ENCODE results near the gene PCBP3.

Gene PCBP3

GRCh38 chr21:45934085-45934484, 290.6 kb downstream of the PCBP3 start:
- H3K4me3 ChIP-seq (ENCODE audit: control insufficient read depth in 1 of 7, extremely low read depth in 1 of 7, insufficient read depth in 4 of 7, low read depth in 2 of 7, low read length in 6 of 7): no peak overlapping the region
- H3K36me3 ChIP-seq (ENCODE audit: control insufficient read depth in 4 of 4, insufficient read depth in 4 of 4, low read length in 3 of 4): peaks cover 0 to 3% (median 0%) of the 10 kb centered on the region in 4 experiments
- POLR2A ChIA-PET: no interaction called here
- CTCF ChIA-PET: interaction anchor here (0.9 kb wide), 1 partner anchor 13 kb away, joined by 3 read pairs; no protein-coding TSS in a partner anchor
- H3K4me1 ChIP-seq (ENCODE audit: control extremely low read depth in 1 of 4, control insufficient read depth in 4 of 4, insufficient read depth in 4 of 4, low read length in 3 of 4): no peaks in the 10 kb centered on the region
- WGBS (ENCODE audit: insufficient coverage): 87% methylated on average over 5 of the region's 6 CpGs
- DNase-seq: no peak
- peaks cover 0 to 61% (median 38%) of the 10 kb centered on the region in 5 experiments for H3K9me3 ChIP-seq (ENCODE audit: control extremely low read depth in 1 of 5, control insufficient read depth in 4 of 5, insufficient read depth in 2 of 5, low read depth in 1 of 5, low read length in 4 of 5)
- no peaks in the 10 kb centered on the region for H3K27me3 ChIP-seq (replicated peaks in 2 of 5; ENCODE audit: control insufficient read depth in 4 of 5, insufficient read depth in 5 of 5, low read length in 4 of 5)
- no peak overlapping the region for H3K27ac ChIP-seq (ENCODE audit: insufficient read depth in 1 of 2, low read depth in 1 of 2, low read length in 2 of 2, poor library complexity in 1 of 2, severe bottlenecking in 2 of 2)

GRCh38 chr21:45934554-45934953, 291.0 kb downstream of the PCBP3 start:
- no peaks in the 10 kb centered on the region for H3K27me3 ChIP-seq (replicated peaks in 2 of 5; ENCODE audit: control insufficient read depth in 4 of 5, insufficient read depth in 5 of 5, low read length in 4 of 5)
- 90% methylated on average over 3 of the region's 3 CpGs for WGBS (ENCODE audit: insufficient coverage)
- no peaks in the 10 kb centered on the region for H3K4me1 ChIP-seq (ENCODE audit: control extremely low read depth in 1 of 4, control insufficient read depth in 4 of 4, insufficient read depth in 4 of 4, low read length in 3 of 4)
- peaks cover 0 to 3% (median 0%) of the 10 kb centered on the region in 4 experiments for H3K36me3 ChIP-seq (ENCODE audit: control insufficient read depth in 4 of 4, insufficient read depth in 4 of 4, low read length in 3 of 4)
- no peak overlapping the region for H3K27ac ChIP-seq (ENCODE audit: insufficient read depth in 1 of 2, low read depth in 1 of 2, low read length in 2 of 2, poor library complexity in 1 of 2, severe bottlenecking in 2 of 2)
- ChIA-PET CTCF (no interaction called here), POLR2A (no interaction called here)
- DNase-seq: no peak
- no peak overlapping the region for H3K4me3 ChIP-seq (ENCODE audit: control insufficient read depth in 1 of 7, extremely low read depth in 1 of 7, insufficient read depth in 4 of 7, low read depth in 2 of 7, low read length in 6 of 7)
- H3K9me3 ChIP-seq (ENCODE audit: control extremely low read depth in 1 of 5, control insufficient read depth in 4 of 5, insufficient read depth in 2 of 5, low read depth in 1 of 5, low read length in 4 of 5): peaks cover 0 to 63% (median 38%) of the 10 kb centered on the region in 5 experiments

- no peaks in the 10 kb centered on the region for H3K27me3 ChIP-seq (replicated peaks in 2 of 5; ENCODE audit: control insufficient read depth in 4 of 5, insufficient read depth in 5 of 5, low read length in 4 of 5)
- DNase-seq: peak; percentile 59 to 82 (median 78)
- peaks cover 0 to 67% (median 38%) of the 10 kb centered on the region in 5 experiments for H3K9me3 ChIP-seq (ENCODE audit: control extremely low read depth in 1 of 5, control insufficient read depth in 4 of 5, insufficient read depth in 2 of 5, low read depth in 1 of 5, low read length in 4 of 5)
Observed at GRCh38 chr21:45935628-45936027, 292.1 kb downstream of the PCBP3 start.

GRCh38 chr21:45937721-45938452, 294.4 kb downstream of the PCBP3 start:
- POLR2A ChIA-PET: no interaction called here

More at GRCh38 chr21:45935628-45936027, 292.1 kb downstream of the PCBP3 start:
- CTCF ChIA-PET: interaction anchor here (0.6 kb wide), 1 partner anchor 56 kb away, joined by 3 read pairs; no protein-coding TSS in a partner anchor
- Histone ChIP-seq H3K36me3 (ENCODE audit: control insufficient read depth in 4 of 4, insufficient read depth in 4 of 4, low read length in 3 of 4) (peaks cover 0 to 3% (median under 1%) of the 10 kb centered on the region in 4 experiments), H3K4me1 (ENCODE audit: control extremely low read depth in 1 of 4, control insufficient read depth in 4 of 4, insufficient read depth in 4 of 4, low read length in 3 of 4) (no peaks in the 10 kb centered on the region), H3K27ac (ENCODE audit: insufficient read depth in 1 of 2, low read depth in 1 of 2, low read length in 2 of 2, poor library complexity in 1 of 2, severe bottlenecking in 2 of 2) (no peak overlapping the region), H3K4me3 (ENCODE audit: control insufficient read depth in 1 of 7, extremely low read depth in 1 of 7, insufficient read depth in 4 of 7, low read depth in 2 of 7, low read length in 6 of 7) (no peak overlapping the region)
- WGBS (ENCODE audit: insufficient coverage): no CpG with 5 or more reads among the region's 3 CpGs
- POLR2A ChIA-PET: no interaction called here

GRCh38 chr21:45938453-45938755, 294.9 kb downstream of the PCBP3 start:
- no peak overlapping the region for H3K27ac ChIP-seq (ENCODE audit: insufficient read depth in 1 of 2, low read depth in 1 of 2, low read length in 2 of 2, poor library complexity in 1 of 2, severe bottlenecking in 2 of 2)
- H3K4me1 ChIP-seq (ENCODE audit: control extremely low read depth in 1 of 4, control insufficient read depth in 4 of 4, insufficient read depth in 4 of 4, low read length in 3 of 4): no peaks in the 10 kb centered on the region
- CTCF ChIA-PET: no interaction called here
- H3K36me3 ChIP-seq (ENCODE audit: control insufficient read depth in 4 of 4, insufficient read depth in 4 of 4, low read length in 3 of 4): peaks cover 0 to 3% (median under 1%) of the 10 kb centered on the region in 4 experiments
- no peaks in the 10 kb centered on the region for H3K27me3 ChIP-seq (replicated peaks in 2 of 5; ENCODE audit: control insufficient read depth in 4 of 5, insufficient read depth in 5 of 5, low read length in 4 of 5)
- H3K9me3 ChIP-seq (ENCODE audit: control extremely low read depth in 1 of 5, control insufficient read depth in 4 of 5, insufficient read depth in 2 of 5, low read depth in 1 of 5, low read length in 4 of 5): peaks cover 0 to 59% (median 38%) of the 10 kb centered on the region in 5 experiments
- no CpG with 5 or more reads among the region's 1 CpG for WGBS (ENCODE audit: insufficient coverage)
- POLR2A ChIA-PET: no interaction called here
- no peak for DNase-seq
- no peak overlapping the region for H3K4me3 ChIP-seq (ENCODE audit: control insufficient read depth in 1 of 7, extremely low read depth in 1 of 7, insufficient read depth in 4 of 7, low read depth in 2 of 7, low read length in 6 of 7)

More at GRCh38 chr21:45937721-45938452, 294.4 kb downstream of the PCBP3 start:
- DNase-seq: no peak
- CTCF ChIA-PET: no interaction called here
- no peaks in the 10 kb centered on the region for H3K4me1 ChIP-seq (ENCODE audit: control extremely low read depth in 1 of 4, control insufficient read depth in 4 of 4, insufficient read depth in 4 of 4, low read length in 3 of 4)
- H3K27me3 ChIP-seq (replicated peaks in 2 of 5; ENCODE audit: control insufficient read depth in 4 of 5, insufficient read depth in 5 of 5, low read length in 4 of 5): no peaks in the 10 kb centered on the region
- 94% methylated on average over 16 of the region's 17 CpGs for WGBS (ENCODE audit: insufficient coverage)
- peaks cover 0 to 63% (median 38%) of the 10 kb centered on the region in 5 experiments for H3K9me3 ChIP-seq (ENCODE audit: control extremely low read depth in 1 of 5, control insufficient read depth in 4 of 5, insufficient read depth in 2 of 5, low read depth in 1 of 5, low read length in 4 of 5)
- no peak overlapping the region for H3K4me3 ChIP-seq (ENCODE audit: control insufficient read depth in 1 of 7, extremely low read depth in 1 of 7, insufficient read depth in 4 of 7, low read depth in 2 of 7, low read length in 6 of 7)
- no peak overlapping the region for H3K27ac ChIP-seq (ENCODE audit: insufficient read depth in 1 of 2, low read depth in 1 of 2, low read length in 2 of 2, poor library complexity in 1 of 2, severe bottlenecking in 2 of 2)
- H3K36me3 ChIP-seq (ENCODE audit: control insufficient read depth in 4 of 4, insufficient read depth in 4 of 4, low read length in 3 of 4): peaks cover 0 to 3% (median under 1%) of the 10 kb centered on the region in 4 experiments

GRCh38 chr21:45938811-45939520, 295.4 kb downstream of the PCBP3 start:
- Histone ChIP-seq H3K27ac (ENCODE audit: insufficient read depth in 1 of 2, low read depth in 1 of 2, low read length in 2 of 2, poor library complexity in 1 of 2, severe bottlenecking in 2 of 2) (no peak overlapping the region), H3K4me3 (ENCODE audit: control insufficient read depth in 1 of 7, extremely low read depth in 1 of 7, insufficient read depth in 4 of 7, low read depth in 2 of 7, low read length in 6 of 7) (no peak overlapping the region), H3K9me3 (ENCODE audit: control extremely low read depth in 1 of 5, control insufficient read depth in 4 of 5, insufficient read depth in 2 of 5, low read depth in 1 of 5, low read length in 4 of 5) (peaks cover 0 to 54% (median 38%) of the 10 kb centered on the region in 5 experiments), H3K4me1 (ENCODE audit: control extremely low read depth in 1 of 4, control insufficient read depth in 4 of 4, insufficient read depth in 4 of 4, low read length in 3 of 4) (no peaks in the 10 kb centered on the region), H3K36me3 (ENCODE audit: control insufficient read depth in 4 of 4, insufficient read depth in 4 of 4, low read length in 3 of 4) (peaks cover 0 to 3% (median under 1%) of the 10 kb centered on the region in 4 experiments), H3K27me3 (replicated peaks in 2 of 5; ENCODE audit: control insufficient read depth in 4 of 5, insufficient read depth in 5 of 5, low read length in 4 of 5) (no peaks in the 10 kb centered on the region)
- ChIA-PET CTCF (no interaction called here), POLR2A (interaction anchor here (0.9 kb wide), 1 partner anchor 11 kb away, joined by 3 read pairs; no protein-coding TSS in a partner anchor)
- WGBS (ENCODE audit: insufficient coverage): 100% methylated on average over 16 of the region's 17 CpGs
- DNase-seq: no peak

All from common myeloid progenitor, CD34-positive (primary cell).